Neuron (in vitro differentiated cells): ENCODE results near the gene FAM20B.
"Not testable (repeated sequence)": the region's sequence is repeated elsewhere in the genome, so short reads cannot be mapped to it uniquely, and the experiment has no call there.

Source experiments
- H2AFZ ChIP-seq: one replicate; pipeline ENCODE4 v1.6.1; 2013; ENCODE audit warnings: low read depth, mild to moderate bottlenecking, inconsistent platforms, low read length, moderate library complexity
- H3K27me3 ChIP-seq: one replicate; pipeline ENCODE4 v1.6.1; 2013; ENCODE audit warnings: low read length; ENCODE audit not compliant: insufficient read depth
- H3K36me3 ChIP-seq: one replicate; pipeline ENCODE4 v1.6.1; 2013; ENCODE audit warnings: low read length; ENCODE audit not compliant: insufficient read depth
- H3K4me1 ChIP-seq: one replicate; pipeline ENCODE4 v1.6.1; 2013; ENCODE audit warnings: low read length; ENCODE audit not compliant: insufficient read depth
- H3K4me3 ChIP-seq: 2 replicates; pipeline ENCODE4 v1.5.1; 2013; ENCODE audit warnings: mild to moderate bottlenecking, low read length, moderate library complexity
- H3K9me3 ChIP-seq: one replicate; pipeline ENCODE4 v1.6.1; 2013; ENCODE audit warnings: low read length

FAM20B gene

GRCh38 chr1:179030683-179031082 lies 5.0 kb downstream of the FAM20B start:
- Histone ChIP-seq H3K4me1 (peaks cover 65% of the 10 kb centered on the region), H3K36me3 (no peaks in the 10 kb centered on the region), H3K9me3 (no peaks in the 10 kb centered on the region)

GRCh38 chr1:179031284-179031683 lies 5.6 kb downstream of the FAM20B start:
- Histone ChIP-seq H2AFZ (no peak overlapping the region), H3K9me3 (no peaks in the 10 kb centered on the region)

More at GRCh38 chr1:179030683-179031082, 5.0 kb downstream of the FAM20B start:
- Histone ChIP-seq H2AFZ (no peak overlapping the region), H3K27me3 (no peaks in the 10 kb centered on the region), H3K4me3 (no peak overlapping the region)

GRCh38 chr1:179031855-179032513 lies 6.3 kb downstream of the FAM20B start:
- H2AFZ ChIP-seq: no peak overlapping the region
- no peaks in the 10 kb centered on the region for H3K9me3 ChIP-seq
- no peaks in the 10 kb centered on the region for H3K36me3 ChIP-seq
- no peak overlapping the region for H3K4me3 ChIP-seq
- peaks cover 63% of the 10 kb centered on the region for H3K4me1 ChIP-seq
- no peaks in the 10 kb centered on the region for H3K27me3 ChIP-seq

More at GRCh38 chr1:179031284-179031683, 5.6 kb downstream of the FAM20B start:
- H3K27me3 ChIP-seq: no peaks in the 10 kb centered on the region
- peaks cover 65% of the 10 kb centered on the region for H3K4me1 ChIP-seq
- H3K36me3 ChIP-seq: no peaks in the 10 kb centered on the region
- H3K4me3 ChIP-seq: no peak overlapping the region

- H3K9me3 ChIP-seq: no peaks in the 10 kb centered on the region
- H3K4me1 ChIP-seq: peaks cover 47% of the 10 kb centered on the region
- no peaks in the 10 kb centered on the region for H3K36me3 ChIP-seq
- no peak overlapping the region for H2AFZ ChIP-seq
- no peaks in the 10 kb centered on the region for H3K27me3 ChIP-seq
- no peak overlapping the region for H3K4me3 ChIP-seq
These were observed 9.0 kb downstream of the FAM20B start for GRCh38 chr1:179034720-179035119.

GRCh38 chr1:179036844-179037465 lies 11.3 kb downstream of the FAM20B start:
- Histone ChIP-seq H2AFZ (no peak overlapping the region), H3K4me1 (peaks cover 29% of the 10 kb centered on the region), H3K4me3 (no peak overlapping the region), H3K27me3 (no peaks in the 10 kb centered on the region), H3K9me3 (peaks cover 5% of the 10 kb centered on the region), H3K36me3 (no peaks in the 10 kb centered on the region)

DNA sequence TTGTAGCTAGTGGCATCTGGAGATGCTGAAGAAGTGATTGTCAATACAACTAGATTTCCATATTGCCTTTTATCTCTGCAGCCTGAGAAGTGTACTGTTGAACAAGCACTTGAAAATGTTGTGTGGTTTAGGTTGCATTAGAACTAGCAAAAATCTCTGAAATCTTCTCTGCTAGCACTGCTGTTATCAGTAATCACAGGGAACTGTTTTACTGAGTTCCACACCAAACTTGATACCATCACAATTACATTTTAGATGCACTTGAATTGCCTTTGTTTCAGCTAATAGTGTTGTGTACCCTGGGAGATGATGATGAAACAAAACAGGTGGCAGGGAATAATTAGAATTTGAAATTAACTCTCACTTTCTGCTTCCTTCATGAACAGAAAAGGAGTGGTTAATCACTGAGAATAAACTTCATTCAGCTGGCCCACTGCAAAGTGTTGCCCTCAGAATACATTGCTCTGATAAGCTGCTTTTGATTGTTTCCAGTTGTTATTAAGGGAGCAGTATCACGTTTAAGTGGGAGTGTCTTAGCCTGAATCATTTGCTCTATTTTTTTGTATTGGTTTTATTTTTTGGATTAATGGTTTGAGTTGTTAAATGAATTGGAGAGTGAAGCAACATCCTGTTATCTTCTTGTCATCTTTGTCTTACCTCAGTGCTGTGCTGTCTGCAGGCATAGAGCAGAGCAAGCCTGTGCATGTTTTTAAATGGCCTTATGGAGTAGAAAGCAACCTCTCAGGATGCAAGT lies 13.0 kb downstream of the FAM20B start:
- peaks cover 18% of the 10 kb centered on the region for H3K4me1 ChIP-seq
- peaks cover 10% of the 10 kb centered on the region for H3K9me3 ChIP-seq
- H3K27me3 ChIP-seq: no peaks in the 10 kb centered on the region
- no peak overlapping the region for H2AFZ ChIP-seq
- no peak overlapping the region for H3K4me3 ChIP-seq
- H3K36me3 ChIP-seq: no peaks in the 10 kb centered on the region

DNA sequence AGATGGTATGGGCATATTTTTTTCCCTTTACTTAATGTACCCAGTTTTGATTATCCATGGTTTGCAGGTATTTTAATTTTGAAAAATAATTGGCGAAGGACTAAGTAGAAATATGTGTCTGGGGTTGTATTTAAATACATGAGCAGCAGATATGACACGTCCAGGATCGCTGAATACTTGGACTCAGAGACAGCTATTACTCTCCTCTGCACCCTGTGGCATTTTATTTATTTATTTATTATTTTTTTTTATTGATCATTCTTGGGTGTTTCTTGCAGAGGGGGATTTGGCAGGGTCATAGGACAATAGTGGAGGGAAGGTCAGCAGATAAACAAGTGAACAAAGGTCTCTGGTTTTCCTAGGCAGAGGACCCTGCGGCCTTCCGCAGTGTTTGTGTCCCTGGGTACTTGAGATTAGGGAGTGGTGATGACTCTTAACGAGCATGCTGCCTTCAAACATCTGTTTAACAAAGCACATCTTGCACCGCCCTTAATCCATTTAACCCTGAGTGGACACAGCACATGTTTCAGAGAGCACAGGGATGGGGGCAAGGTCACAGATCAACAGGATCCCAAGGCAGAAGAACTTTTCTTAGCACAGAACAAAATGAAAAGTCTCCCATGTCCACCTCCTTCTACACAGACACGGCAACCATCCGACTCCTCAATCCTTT lies 13.9 kb downstream of the FAM20B start:
- Histone ChIP-seq H3K9me3 (peaks cover 14% of the 10 kb centered on the region), H3K4me1 (peaks cover 13% of the 10 kb centered on the region)
- not testable (repeated sequence) for H3K4me3 ChIP-seq, H3K27me3 ChIP-seq, H2AFZ ChIP-seq, H3K36me3 ChIP-seq

DNA sequence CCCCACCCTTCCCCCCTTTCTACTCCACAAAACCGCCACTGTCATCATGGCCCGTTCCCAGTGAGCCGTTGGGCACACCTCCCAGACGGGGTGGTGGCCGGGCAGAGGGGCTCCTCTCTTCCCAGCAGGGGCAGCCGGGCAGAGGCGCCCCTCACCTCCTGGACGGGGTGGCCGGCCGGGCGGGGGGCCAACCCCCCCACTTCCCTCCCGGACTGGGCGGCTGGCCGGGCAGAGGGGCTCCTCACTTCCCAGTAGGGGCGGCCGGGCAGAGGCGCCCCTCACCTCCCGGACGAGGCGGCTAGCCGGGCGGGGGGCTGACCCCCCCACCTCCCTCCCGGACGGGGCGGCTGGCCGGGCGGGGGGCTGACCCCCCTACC lies 14.5 kb downstream of the FAM20B start:
- not testable (repeated sequence) for H3K4me3 ChIP-seq, H3K27me3 ChIP-seq, H2AFZ ChIP-seq, H3K4me1 ChIP-seq, H3K36me3 ChIP-seq
- peaks cover 14% of the 10 kb centered on the region for H3K9me3 ChIP-seq

GRCh38 chr1:179042087-179042486 lies 16.4 kb downstream of the FAM20B start:
- Histone ChIP-seq H3K4me1 (peaks cover 7% of the 10 kb centered on the region), H2AFZ (no peak overlapping the region), H3K9me3 (peaks cover 14% of the 10 kb centered on the region), H3K27me3 (no peaks in the 10 kb centered on the region), H3K4me3 (no peak overlapping the region), H3K36me3 (no peaks in the 10 kb centered on the region)

- Histone ChIP-seq H3K4me1 (peaks cover 7% of the 10 kb centered on the region), H2AFZ (no peak overlapping the region), H3K27me3 (no peaks in the 10 kb centered on the region), H3K9me3 (peaks cover 14% of the 10 kb centered on the region), H3K36me3 (no peaks in the 10 kb centered on the region), H3K4me3 (no peak overlapping the region)
These were observed 17.0 kb downstream of the FAM20B start for GRCh38 chr1:179042700-179043099.

- peaks cover 7% of the 10 kb centered on the region for H3K4me1 ChIP-seq
- no peaks in the 10 kb centered on the region for H3K27me3 ChIP-seq
- H2AFZ ChIP-seq: no peak overlapping the region
- H3K4me3 ChIP-seq: no peak overlapping the region
- H3K36me3 ChIP-seq: no peaks in the 10 kb centered on the region
- H3K9me3 ChIP-seq: peaks cover 14% of the 10 kb centered on the region
These were observed 17.6 kb downstream of the FAM20B start for GRCh38 chr1:179043266-179043665.

GRCh38 chr1:179043907-179044306 lies 18.2 kb downstream of the FAM20B start:
- no peak overlapping the region for H2AFZ ChIP-seq
- H3K4me3 ChIP-seq: no peak overlapping the region

More at GRCh38 chr1:179043907-179044306, 18.2 kb downstream of the FAM20B start:
- H3K9me3 ChIP-seq: peaks cover 14% of the 10 kb centered on the region
- H3K27me3 ChIP-seq: no peaks in the 10 kb centered on the region
- H3K4me1 ChIP-seq: peaks cover 2% of the 10 kb centered on the region
- H3K36me3 ChIP-seq: no peaks in the 10 kb centered on the region
